HG03064 (cell line): Measurements from ENCODE around the gene OSBPL6.
"Not testable (repeated sequence)": the region's sequence is repeated elsewhere in the genome, so short reads cannot be mapped to it uniquely, and the experiment has no call there.

Source experiments
- ATAC-seq: cut with Tn5 transposase; IDR thresholded peaks from one replicate; pipeline ENCODE4 v1.9.1; 2021; ENCODE audit warnings: low read depth; ENCODE audit not compliant: unreplicated experiment

OSBPL6 gene

GRCh38 chr2:178295906-178296305, 101.6 kb downstream of the OSBPL6 start:
- no peak for ATAC-seq

- no peak for ATAC-seq
Observed at GRCh38 chr2:178296394-178297090, 102.2 kb downstream of the OSBPL6 start.

DNA sequence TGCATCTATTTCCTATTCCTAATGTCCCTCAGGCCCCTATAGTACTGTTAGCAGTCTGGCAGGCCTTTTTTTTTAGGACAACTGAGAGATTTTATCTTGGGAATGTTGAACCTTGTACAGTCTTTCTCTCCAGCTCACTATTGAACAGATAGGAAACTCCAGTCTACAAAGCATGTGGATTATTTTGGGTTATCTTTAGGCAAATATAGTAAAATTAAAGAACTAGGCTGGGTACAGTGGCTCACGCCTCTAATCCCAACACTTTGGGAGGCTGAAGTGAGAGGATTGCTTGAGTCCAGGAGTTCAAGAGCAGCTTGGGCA, 102.7 kb downstream of the OSBPL6 start:
- no peak for ATAC-seq

DNA sequence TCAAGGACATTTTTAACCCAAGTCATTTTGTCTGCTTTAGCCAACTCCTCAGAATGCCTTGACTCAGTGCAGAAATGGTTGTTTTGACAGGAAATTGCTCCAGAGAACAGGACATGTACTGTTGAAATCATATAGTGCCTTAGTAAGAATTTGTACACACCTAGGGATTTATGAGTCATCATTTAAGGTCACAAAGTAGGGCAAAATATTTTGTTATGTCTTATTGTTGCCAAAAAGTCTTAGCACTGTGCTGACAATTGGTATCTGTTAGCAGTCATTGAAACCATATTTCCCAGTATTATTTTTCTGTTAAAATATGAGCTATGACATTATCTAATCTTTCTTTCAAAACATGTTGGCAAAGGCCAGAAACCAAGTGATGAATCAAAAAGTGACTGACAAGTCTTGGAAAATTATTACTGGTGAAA, 104.5 kb downstream of the OSBPL6 start:
- ATAC-seq: no peak

- no peak for ATAC-seq
Observed at GRCh38 chr2:178301649-178302238, 107.4 kb downstream of the OSBPL6 start.

GRCh38 chr2:178304333-178304732, 110.0 kb downstream of the OSBPL6 start:
- no peak for ATAC-seq

- peak; percentile 98 for ATAC-seq
Observed at GRCh38 chr2:178306352-178307073, 112.2 kb downstream of the OSBPL6 start.

- ATAC-seq: no peak
Observed at GRCh38 chr2:178307650-178308049, 113.3 kb downstream of the OSBPL6 start.

DNA sequence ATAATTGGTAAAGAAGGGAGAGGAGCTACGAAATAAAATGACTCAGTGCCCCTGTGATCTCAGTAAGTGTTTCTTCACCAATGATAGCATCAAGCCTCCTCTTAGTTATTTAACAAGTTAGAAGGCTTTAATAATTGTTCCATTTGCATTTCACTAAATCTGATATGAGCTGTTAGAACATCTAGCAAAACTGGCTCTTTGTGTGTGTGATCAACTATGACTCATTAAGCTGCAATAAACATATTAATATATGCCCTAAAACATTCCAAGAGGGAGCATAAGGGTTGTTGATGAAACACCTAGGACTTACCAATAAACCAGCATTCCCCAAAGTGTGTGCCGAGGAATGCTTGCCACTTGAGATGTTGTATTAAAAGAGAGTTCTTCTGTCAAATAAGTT, 115.2 kb downstream of the OSBPL6 start:
- no peak for ATAC-seq

GRCh38 chr2:178315078-178315477, 120.8 kb downstream of the OSBPL6 start:
- ATAC-seq: no peak

DNA sequence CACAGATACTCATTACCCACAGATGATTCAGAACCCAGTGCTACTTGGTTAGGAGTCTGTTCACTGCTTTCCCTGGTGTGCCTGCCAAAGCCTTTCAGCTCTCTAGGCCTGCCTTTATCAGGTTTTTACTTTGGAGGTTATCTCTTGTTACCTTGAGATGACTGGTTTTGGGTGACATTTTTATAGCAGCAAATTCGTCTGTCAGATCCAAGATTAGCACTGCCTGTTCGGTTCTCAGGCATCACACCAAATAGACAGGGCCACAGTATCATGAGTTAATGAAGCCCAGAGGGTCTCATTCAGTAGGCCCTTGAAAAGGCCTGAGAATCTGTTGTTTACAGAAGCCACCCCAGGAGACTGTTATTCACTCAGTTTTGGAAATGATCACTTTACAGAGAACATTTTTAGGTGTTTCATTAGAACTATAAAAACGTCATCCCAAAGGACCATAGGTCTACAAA, 121.2 kb downstream of the OSBPL6 start:
- ATAC-seq: no peak

- no peak for ATAC-seq
Observed at GRCh38 chr2:178317811-178318210, 123.5 kb downstream of the OSBPL6 start.

GRCh38 chr2:178320011-178320585, 125.8 kb downstream of the OSBPL6 start:
- ATAC-seq: no peak

DNA sequence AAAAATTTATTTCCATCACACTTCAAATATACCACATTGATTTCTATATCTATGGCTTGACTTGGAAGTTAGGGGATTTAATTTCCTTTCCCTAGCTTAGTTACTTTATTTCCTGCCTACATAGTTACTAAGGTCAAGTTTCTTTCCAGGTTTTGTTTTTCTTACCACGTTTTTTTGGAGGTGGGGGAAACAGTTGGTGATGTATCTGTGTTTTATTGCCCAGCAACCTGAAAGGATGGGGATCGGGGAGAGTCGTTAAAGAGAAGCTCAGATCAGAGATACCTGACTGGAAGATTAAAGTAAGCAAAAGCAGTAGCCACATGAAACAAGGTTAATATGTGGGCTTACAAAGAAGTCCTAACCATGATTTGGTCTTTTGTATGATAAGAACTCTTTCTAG, 127.8 kb downstream of the OSBPL6 start:
- no peak for ATAC-seq

- not testable (repeated sequence) for ATAC-seq
Observed at GRCh38 chr2:178323331-178323730, 129.0 kb downstream of the OSBPL6 start.

- ATAC-seq: no peak
Observed at GRCh38 chr2:178324077-178324476, 129.8 kb downstream of the OSBPL6 start.

DNA sequence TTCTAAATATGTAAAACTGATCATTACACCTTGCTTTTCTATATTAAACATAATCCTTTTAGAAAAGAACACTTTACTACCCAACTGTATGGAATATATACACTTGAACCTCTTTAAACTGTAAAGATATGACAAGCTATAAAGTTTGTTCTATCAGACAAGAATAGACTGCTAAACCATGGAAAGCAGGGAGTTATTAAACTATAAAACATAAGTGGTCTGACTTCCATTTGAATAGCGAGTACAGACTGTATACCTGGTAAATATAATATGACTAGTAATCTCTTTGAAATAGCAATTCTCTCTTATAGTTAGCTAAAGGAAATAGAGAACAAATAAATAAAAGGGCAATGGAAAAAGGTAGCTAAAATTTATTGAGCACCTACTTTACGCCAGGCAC, 131.0 kb downstream of the OSBPL6 start:
- ATAC-seq: no peak

- ATAC-seq: no peak
Observed at GRCh38 chr2:178327516-178327915, 133.2 kb downstream of the OSBPL6 start.

GRCh38 chr2:178328037-178328436, 133.7 kb downstream of the OSBPL6 start:
- ATAC-seq: no peak

- no peak for ATAC-seq
Observed at GRCh38 chr2:178330175-178331017, 136.1 kb downstream of the OSBPL6 start.
